GM21423 (cell line): ENCODE results near the gene FYB1.

ENCODE experiments used
- ATAC-seq: cut with Tn5 transposase; IDR thresholded peaks from one replicate; pipeline ENCODE4 v1.9.1; 2021; ENCODE audit warnings: mild to moderate bottlenecking, moderate library complexity; ENCODE audit not compliant: unreplicated experiment

Gene FYB1

GRCh38 chr5:39164529-39165402, 54.6 kb downstream of the FYB1 start:
- peak; percentile 54 for ATAC-seq

- ATAC-seq = no peak
Observed at GRCh38 chr5:39164016-39164415, 55.3 kb downstream of the FYB1 start.

GRCh38 chr5:39161578-39161977, 57.8 kb downstream of the FYB1 start:
- no peak for ATAC-seq

- ATAC-seq = no peak
Observed at GRCh38 chr5:39160576-39161213, 58.7 kb downstream of the FYB1 start.

GRCh38 chr5:39159811-39160490, 59.4 kb downstream of the FYB1 start:
- no peak for ATAC-seq

- ATAC-seq = no peak
Observed at GRCh38 chr5:39158786-39159185, 60.6 kb downstream of the FYB1 start.

GRCh38 chr5:39158127-39158593, 61.2 kb downstream of the FYB1 start:
- no peak for ATAC-seq

- no peak for ATAC-seq
Observed at GRCh38 chr5:39157701-39158100, 61.7 kb downstream of the FYB1 start.

- ATAC-seq = no peak
Observed at GRCh38 chr5:39156082-39156481, 63.3 kb downstream of the FYB1 start.

- ATAC-seq = no peak
Observed at GRCh38 chr5:39151745-39152144, 67.6 kb downstream of the FYB1 start.

GRCh38 chr5:39149966-39150365, 69.4 kb downstream of the FYB1 start:
- ATAC-seq = no peak

GRCh38 chr5:39148983-39149534, 70.3 kb downstream of the FYB1 start:
- no peak for ATAC-seq

GRCh38 chr5:39146831-39147540, 72.4 kb downstream of the FYB1 start:
- no peak for ATAC-seq

- no peak for ATAC-seq
Observed at GRCh38 chr5:39143151-39143860, 76.1 kb downstream of the FYB1 start.

- no peak for ATAC-seq
Observed at GRCh38 chr5:39140558-39141168, 78.7 kb downstream of the FYB1 start.

GRCh38 chr5:39138892-39139291, 80.5 kb downstream of the FYB1 start:
- ATAC-seq = no peak

GRCh38 chr5:39137819-39138451, 81.4 kb downstream of the FYB1 start:
- ATAC-seq = no peak

GRCh38 chr5:39137391-39137790, 82.0 kb downstream of the FYB1 start:
- no peak for ATAC-seq

GRCh38 chr5:39132792-39133191, 86.6 kb downstream of the FYB1 start:
- no peak for ATAC-seq
